Muscle of leg (tissue), 11 donors: ENCODE results near the gene NDUFB3. TPM values are rescaled to one million over a fixed set of nuclear protein-coding genes. Genes with fewer than 3 reads are reported as not detected.

ENCODE experiments used
- DNase-seq: peaks from one replicate; pipeline ENCODE4 v3.0.0; 2013
- H3K27ac ChIP-seq: one replicate; pipeline ENCODE4 v1.5.1; 2013; ENCODE audit warnings: mild to moderate bottlenecking, low read length, control low read depth
- H3K27me3 ChIP-seq: one replicate; pipeline ENCODE4 v1.6.1; 2013; ENCODE audit warnings: low read length; ENCODE audit not compliant: control insufficient read depth, insufficient read depth
- H3K36me3 ChIP-seq: one replicate; pipeline ENCODE4 v1.6.1; 2013; ENCODE audit warnings: low read length; ENCODE audit not compliant: control insufficient read depth, insufficient read depth
- H3K4me1 ChIP-seq: one replicate; pipeline ENCODE4 v1.6.1; 2013; ENCODE audit warnings: low read length; ENCODE audit not compliant: control insufficient read depth, insufficient read depth
- H3K4me3 ChIP-seq: one replicate; pipeline ENCODE4 v1.5.1; 2013; ENCODE audit warnings: low read length, control low read depth
- H3K9me3 ChIP-seq: replicated peaks from 2 replicates; pipeline ENCODE4 v1.6.1; 2013; ENCODE audit warnings: low read depth, low read length; ENCODE audit not compliant: control insufficient read depth
- WGBS: methylation state at CpG from one replicate; pipeline ENCODE4 v1.1.5; 2013; ENCODE audit warnings: missing lambda C conversion rate; ENCODE audit not compliant: insufficient coverage; 5-methylcytosine and 5-hydroxymethylcytosine counted together
- polyA plus RNA-seq, 8 donors: library from polyadenylated mRNA; unstranded; fragments of 120-200 nt; gene quantifications; one replicate each; pipeline versions ENCODE4 v1.2.1 to v1.2.3, GENCODE V29; 2013; ENCODE audit warnings: inconsistent platforms in 1 of 8, low replicate concordance in 1 of 8; ENCODE audit not compliant: insufficient read length in 8 of 8, insufficient read depth in 1 of 8
- total RNA-seq: library from RNA; stranded (reverse); fragments of 120-200 nt; gene quantifications from one replicate; pipeline ENCODE4 v1.2.4, GENCODE V29; 2013

NDUFB3 gene
- total and polyA plus RNA-seq, 9 donors, result 72.7 to 112 (median 92.6) TPM

DNA sequence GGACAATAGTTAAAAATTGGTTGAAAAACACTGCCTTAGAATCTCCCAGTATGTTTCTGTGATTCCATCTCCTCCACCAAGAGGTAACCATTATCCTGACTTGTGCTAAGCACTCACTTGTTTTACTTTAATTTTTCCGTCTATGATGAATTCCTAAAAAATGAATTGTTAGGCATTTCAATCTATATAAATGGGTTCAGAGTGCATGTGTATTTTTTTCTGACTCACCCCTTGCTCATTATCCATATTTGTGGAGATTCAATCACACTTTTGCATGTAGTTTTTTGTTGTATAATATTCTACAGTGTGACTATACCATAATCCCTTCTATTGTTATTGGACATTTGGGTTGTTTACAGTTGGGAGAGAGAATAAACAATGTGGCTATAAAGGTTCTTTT lies 1.3 kb downstream of the NDUFB3 start:
- Histone ChIP-seq H3K4me1 (peaks cover 8% of the 10 kb centered on the region), H3K27me3 (no peaks in the 10 kb centered on the region), H3K9me3 (no peaks in the 10 kb centered on the region), H3K27ac (no peak overlapping the region), H3K36me3 (no peaks in the 10 kb centered on the region), H3K4me3 (no peak overlapping the region)
- no peak for DNase-seq
- no CpG with 5 or more reads among the region's 1 CpG for WGBS

GRCh38 chr2:201074996-201075395 lies 3.2 kb downstream of the NDUFB3 start:
- H3K4me1 ChIP-seq, result peaks cover 8% of the 10 kb centered on the region
- H3K36me3 ChIP-seq, result peaks cover 8% of the 10 kb centered on the region

GRCh38 chr2:201084863-201085262 lies 13.1 kb downstream of the NDUFB3 start:
- H3K4me1 ChIP-seq, result no peaks in the 10 kb centered on the region
- H3K36me3 ChIP-seq, result peaks cover 34% of the 10 kb centered on the region
- no peak for DNase-seq
- no peaks in the 10 kb centered on the region for H3K9me3 ChIP-seq
- no peak overlapping the region for H3K27ac ChIP-seq
- no peak overlapping the region for H3K4me3 ChIP-seq
- H3K27me3 ChIP-seq, result no peaks in the 10 kb centered on the region
- no CpG with 5 or more reads among the region's 2 CpGs for WGBS

More at GRCh38 chr2:201074996-201075395, 3.2 kb downstream of the NDUFB3 start:
- Histone ChIP-seq H3K9me3 (no peaks in the 10 kb centered on the region), H3K27me3 (no peaks in the 10 kb centered on the region), H3K4me3 (no peak overlapping the region), H3K27ac (no peak overlapping the region)
- DNase-seq, result no peak
- WGBS, result 57% methylated on average over 1 of the region's 7 CpGs

DNA sequence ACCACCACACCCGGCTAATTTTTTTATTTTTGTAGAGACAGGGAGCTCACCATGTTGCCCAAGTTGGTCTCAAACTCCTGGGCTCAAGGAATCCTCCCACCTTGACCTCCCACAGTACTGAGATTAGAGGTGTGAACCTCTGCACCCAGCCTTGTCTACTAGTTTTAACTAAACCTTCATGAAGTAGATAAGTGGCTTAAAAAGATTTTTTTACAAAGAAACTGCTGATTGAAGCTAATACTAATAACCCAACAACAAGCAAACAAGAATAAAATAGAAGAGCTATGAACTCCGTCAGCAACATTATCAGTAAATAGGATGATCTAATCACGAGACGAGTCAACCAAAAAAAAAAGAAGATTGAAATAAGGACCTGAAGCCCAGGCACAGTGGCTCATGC lies 18.8 kb downstream of the NDUFB3 start:
- no peak overlapping the region for H3K27ac ChIP-seq
- WGBS, result 75% methylated on average over 2 of the region's 4 CpGs
- H3K9me3 ChIP-seq, result no peaks in the 10 kb centered on the region
- H3K27me3 ChIP-seq, result no peaks in the 10 kb centered on the region
- H3K36me3 ChIP-seq, result peaks cover 22% of the 10 kb centered on the region
- no peaks in the 10 kb centered on the region for H3K4me1 ChIP-seq
- no peak overlapping the region for H3K4me3 ChIP-seq
- no peak for DNase-seq

GRCh38 chr2:201093573-201093972 lies 21.8 kb downstream of the NDUFB3 start:
- Histone ChIP-seq H3K36me3 (peaks cover 8% of the 10 kb centered on the region), H3K4me3 (no peak overlapping the region), H3K9me3 (no peaks in the 10 kb centered on the region), H3K27ac (no peak overlapping the region), H3K27me3 (no peaks in the 10 kb centered on the region), H3K4me1 (no peaks in the 10 kb centered on the region)
- DNase-seq, result no peak
- WGBS, result no CpG with 5 or more reads among the region's 5 CpGs

DNA sequence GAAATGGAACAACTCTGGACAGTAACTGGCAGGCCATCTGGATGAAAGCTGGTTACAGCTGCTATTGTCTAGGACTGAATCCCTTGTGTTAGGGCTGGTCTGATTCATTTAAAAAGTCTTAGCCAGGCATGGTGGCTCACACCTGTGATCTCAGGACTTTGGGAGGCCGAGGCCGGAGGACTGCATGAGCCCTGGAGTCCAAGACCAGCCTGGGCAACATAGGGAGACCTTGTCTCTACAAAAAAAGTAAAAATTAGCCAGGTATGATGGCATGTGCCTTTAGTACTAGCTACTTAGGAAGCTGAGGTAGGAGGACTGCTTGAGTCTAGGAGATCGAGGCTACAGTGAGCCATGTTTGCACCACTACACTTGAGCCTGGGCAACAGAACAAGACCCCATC lies 28.7 kb downstream of the NDUFB3 start:
- H3K27ac ChIP-seq, result no peak overlapping the region
- H3K27me3 ChIP-seq, result no peaks in the 10 kb centered on the region
- DNase-seq, result no peak
- H3K9me3 ChIP-seq, result no peaks in the 10 kb centered on the region
- H3K4me1 ChIP-seq, result no peaks in the 10 kb centered on the region
- no peaks in the 10 kb centered on the region for H3K36me3 ChIP-seq
- 94% methylated on average over 3 of the region's 3 CpGs for WGBS
- no peak overlapping the region for H3K4me3 ChIP-seq

GRCh38 chr2:201105759-201106158 lies 34.0 kb downstream of the NDUFB3 start:
- no peaks in the 10 kb centered on the region for H3K4me1 ChIP-seq
- H3K27me3 ChIP-seq, result no peaks in the 10 kb centered on the region
- no peak overlapping the region for H3K4me3 ChIP-seq
- no CpG with 5 or more reads among the region's 1 CpG for WGBS
- H3K27ac ChIP-seq, result no peak overlapping the region
- no peak for DNase-seq
- H3K9me3 ChIP-seq, result no peaks in the 10 kb centered on the region
- H3K36me3 ChIP-seq, result no peaks in the 10 kb centered on the region

DNA sequence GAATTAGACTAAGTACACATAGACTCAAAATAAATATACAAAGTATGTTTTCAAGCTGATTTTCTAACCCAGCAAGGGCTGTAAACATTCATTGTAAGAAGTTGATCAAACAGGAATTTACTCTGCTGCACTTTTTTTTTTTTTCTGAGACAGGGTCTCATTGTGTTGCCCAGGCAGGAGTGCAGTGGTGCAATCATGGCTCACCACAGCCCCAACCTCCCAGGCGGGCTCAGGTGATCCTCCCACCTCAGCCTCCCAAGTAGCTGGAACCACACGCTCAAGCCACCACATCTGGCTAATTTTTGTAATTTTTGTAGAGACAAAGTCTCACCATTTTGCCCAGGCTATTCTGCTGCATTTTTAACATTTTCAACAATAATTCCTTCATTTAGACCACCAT lies 35.8 kb downstream of the NDUFB3 start:
- Histone ChIP-seq H3K4me3 (no peak overlapping the region), H3K4me1 (no peaks in the 10 kb centered on the region), H3K27ac (no peak overlapping the region), H3K9me3 (no peaks in the 10 kb centered on the region), H3K36me3 (no peaks in the 10 kb centered on the region), H3K27me3 (no peaks in the 10 kb centered on the region)
- WGBS, result 91% methylated on average over 1 of the region's 2 CpGs
- DNase-seq, result no peak

DNA sequence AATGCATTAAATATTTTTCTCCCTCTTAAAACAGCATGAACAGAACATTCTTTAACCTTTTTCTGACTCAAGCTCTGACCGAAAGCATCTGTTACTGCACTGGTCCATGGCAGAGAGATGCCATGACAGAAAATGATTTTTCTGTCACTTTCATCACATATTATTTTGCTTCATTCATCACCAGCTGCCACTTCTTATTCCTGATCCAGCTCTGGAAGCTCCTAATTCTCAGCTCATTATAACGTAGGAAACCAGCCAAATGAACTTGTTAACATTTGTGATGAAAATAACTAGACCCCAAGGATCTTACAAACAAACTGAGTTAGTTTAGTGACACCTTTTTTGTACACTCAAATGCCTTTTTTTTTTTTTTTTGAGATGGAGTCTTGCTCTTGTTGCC lies 36.5 kb downstream of the NDUFB3 start:
- no peak overlapping the region for H3K27ac ChIP-seq
- H3K27me3 ChIP-seq, result no peaks in the 10 kb centered on the region
- DNase-seq, result no peak
- 93% methylated on average over 1 of the region's 2 CpGs for WGBS
- H3K4me3 ChIP-seq, result no peak overlapping the region
- no peaks in the 10 kb centered on the region for H3K9me3 ChIP-seq
- H3K4me1 ChIP-seq, result no peaks in the 10 kb centered on the region
- H3K36me3 ChIP-seq, result no peaks in the 10 kb centered on the region

GRCh38 chr2:201109186-201109585 lies 37.4 kb downstream of the NDUFB3 start:
- no peaks in the 10 kb centered on the region for H3K27me3 ChIP-seq
- 100% methylated on average over 1 of the region's 4 CpGs for WGBS
- H3K27ac ChIP-seq, result no peak overlapping the region
- H3K9me3 ChIP-seq, result no peaks in the 10 kb centered on the region
- H3K4me3 ChIP-seq, result no peak overlapping the region
- H3K4me1 ChIP-seq, result no peaks in the 10 kb centered on the region
- DNase-seq, result no peak
- H3K36me3 ChIP-seq, result no peaks in the 10 kb centered on the region

GRCh38 chr2:201110615-201111014 lies 38.8 kb downstream of the NDUFB3 start:
- Histone ChIP-seq H3K4me1 (peaks cover 5% of the 10 kb centered on the region), H3K27me3 (no peaks in the 10 kb centered on the region), H3K9me3 (no peaks in the 10 kb centered on the region), H3K4me3 (no peak overlapping the region), H3K36me3 (no peaks in the 10 kb centered on the region), H3K27ac (no peak overlapping the region)
- no peak for DNase-seq
